Measurements from ENCODE around the gene TLE1.

TLE1 gene

GRCh38 chr9:81729135-81729534, 39.8 kb upstream of the TLE1 start:
- no peak overlapping the region for H3K9ac ChIP-seq (ENCODE audit: low read length)
- H3K4me3 ChIP-seq (ENCODE audit: low read depth, low read length, poor library complexity, severe bottlenecking), result no peak overlapping the region
- peaks cover 8% of the 10 kb centered on the region for H3K4me1 ChIP-seq (ENCODE audit: insufficient read depth, low read length, severe bottlenecking)
- H3K79me2 ChIP-seq (ENCODE audit: insufficient read depth, low read length), result no peaks in the 10 kb centered on the region
- no peak for TF ChIP-seq EZH2 (IDR thresholded peaks at IDR 0.05; ENCODE audit: borderline replicate concordance, low read length)
- TF ChIP-seq, protein P1, sequence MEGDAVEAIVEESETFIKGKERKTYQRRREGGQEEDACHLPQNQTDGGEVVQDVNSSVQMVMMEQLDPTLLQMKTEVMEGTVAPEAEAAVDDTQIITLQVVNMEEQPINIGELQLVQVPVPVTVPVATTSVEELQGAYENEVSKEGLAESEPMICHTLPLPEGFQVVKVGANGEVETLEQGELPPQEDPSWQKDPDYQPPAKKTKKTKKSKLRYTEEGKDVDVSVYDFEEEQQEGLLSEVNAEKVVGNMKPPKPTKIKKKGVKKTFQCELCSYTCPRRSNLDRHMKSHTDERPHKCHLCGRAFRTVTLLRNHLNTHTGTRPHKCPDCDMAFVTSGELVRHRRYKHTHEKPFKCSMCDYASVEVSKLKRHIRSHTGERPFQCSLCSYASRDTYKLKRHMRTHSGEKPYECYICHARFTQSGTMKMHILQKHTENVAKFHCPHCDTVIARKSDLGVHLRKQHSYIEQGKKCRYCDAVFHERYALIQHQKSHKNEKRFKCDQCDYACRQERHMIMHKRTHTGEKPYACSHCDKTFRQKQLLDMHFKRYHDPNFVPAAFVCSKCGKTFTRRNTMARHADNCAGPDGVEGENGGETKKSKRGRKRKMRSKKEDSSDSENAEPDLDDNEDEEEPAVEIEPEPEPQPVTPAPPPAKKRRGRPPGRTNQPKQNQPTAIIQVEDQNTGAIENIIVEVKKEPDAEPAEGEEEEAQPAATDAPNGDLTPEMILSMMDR (IDR thresholded peaks at IDR 0.05; ENCODE audit: low read length), result no peak
- H3F3A ChIP-seq (ENCODE audit: insufficient read depth, low read length), result no peaks in the 10 kb centered on the region
- no peaks in the 10 kb centered on the region for H4K20me1 ChIP-seq (ENCODE audit: insufficient read depth, low read length)
- no peak overlapping the region for H2AFZ ChIP-seq (ENCODE audit: low read length)
- H3K9me2 ChIP-seq (ENCODE audit: low read depth, low read length), result no peaks in the 10 kb centered on the region
- no peaks in the 10 kb centered on the region for H3K9me3 ChIP-seq (ENCODE audit: low read length)
- no peaks in the 10 kb centered on the region for H3K36me3 ChIP-seq (ENCODE audit: insufficient read depth, low read length)
- H3K27me3 ChIP-seq (ENCODE audit: insufficient read depth, low read length), result no peaks in the 10 kb centered on the region
- peak overlapping the region; percentile 27; the same call in 1 of the 2 replicates for H3K4me2 ChIP-seq (ENCODE audit: low read length)
- no peak overlapping the region for H3K27ac ChIP-seq (ENCODE audit: low read depth, low read length, poor library complexity, severe bottlenecking)

GRCh38 chr9:81724242-81724889, 35.0 kb upstream of the TLE1 start:
- Histone ChIP-seq H4K20me1 (ENCODE audit: insufficient read depth, low read length) (no peaks in the 10 kb centered on the region), H3K27ac (ENCODE audit: low read depth, low read length, poor library complexity, severe bottlenecking) (no peak overlapping the region), H3K9ac (ENCODE audit: low read length) (no peak overlapping the region), H3K4me2 (ENCODE audit: low read length) (no peak overlapping the region), H2AFZ (ENCODE audit: low read length) (no peak overlapping the region), H3K4me3 (ENCODE audit: low read depth, low read length, poor library complexity, severe bottlenecking) (no peak overlapping the region), H3K27me3 (ENCODE audit: insufficient read depth, low read length) (no peaks in the 10 kb centered on the region), H3K9me2 (ENCODE audit: low read depth, low read length) (no peaks in the 10 kb centered on the region), H3K79me2 (ENCODE audit: insufficient read depth, low read length) (no peaks in the 10 kb centered on the region), H3K36me3 (ENCODE audit: insufficient read depth, low read length) (no peaks in the 10 kb centered on the region), H3K9me3 (ENCODE audit: low read length) (no peaks in the 10 kb centered on the region), H3K4me1 (ENCODE audit: insufficient read depth, low read length, severe bottlenecking) (peaks cover 8% of the 10 kb centered on the region), H3F3A (ENCODE audit: insufficient read depth, low read length) (no peaks in the 10 kb centered on the region)
- TF ChIP-seq, protein P1 (IDR thresholded peaks at IDR 0.05; ENCODE audit: low read length), result no peak
- no peak for TF ChIP-seq EZH2 (IDR thresholded peaks at IDR 0.05; ENCODE audit: borderline replicate concordance, low read length)

DNA sequence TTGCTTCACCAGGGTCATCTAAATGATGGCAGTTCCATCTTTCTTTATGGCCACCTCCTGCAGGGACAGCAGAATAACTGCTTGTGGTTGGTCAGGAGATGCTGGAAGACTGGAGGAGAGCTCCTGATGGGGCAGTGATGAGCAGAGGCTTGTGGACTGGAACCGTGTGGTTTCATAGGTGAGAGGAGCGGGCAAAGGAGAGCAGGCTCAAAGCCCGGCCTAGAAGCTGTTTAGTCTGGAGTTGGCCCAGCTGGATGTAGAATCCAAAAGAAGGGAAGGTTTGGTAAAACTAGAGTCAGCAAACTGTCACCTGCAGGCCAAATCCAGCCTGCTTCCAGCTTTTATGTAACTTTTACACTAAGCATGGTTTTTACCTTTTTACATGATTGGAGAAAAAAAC, 32.9 kb upstream of the TLE1 start:
- Histone ChIP-seq H3K36me3 (ENCODE audit: insufficient read depth, low read length) (no peaks in the 10 kb centered on the region), H4K20me1 (ENCODE audit: insufficient read depth, low read length) (no peaks in the 10 kb centered on the region), H3K4me1 (ENCODE audit: insufficient read depth, low read length, severe bottlenecking) (no peaks in the 10 kb centered on the region), H3K9me3 (ENCODE audit: low read length) (no peaks in the 10 kb centered on the region), H3K27ac (ENCODE audit: low read depth, low read length, poor library complexity, severe bottlenecking) (no peak overlapping the region), H3K79me2 (ENCODE audit: insufficient read depth, low read length) (no peaks in the 10 kb centered on the region), H3K9ac (ENCODE audit: low read length) (no peak overlapping the region), H3K4me3 (ENCODE audit: low read depth, low read length, poor library complexity, severe bottlenecking) (no peak overlapping the region), H3K4me2 (ENCODE audit: low read length) (no peak overlapping the region), H3F3A (ENCODE audit: insufficient read depth, low read length) (no peaks in the 10 kb centered on the region), H3K9me2 (ENCODE audit: low read depth, low read length) (no peaks in the 10 kb centered on the region), H2AFZ (ENCODE audit: low read length) (no peak overlapping the region), H3K27me3 (ENCODE audit: insufficient read depth, low read length) (no peaks in the 10 kb centered on the region)
- no peak for TF ChIP-seq EZH2 (IDR thresholded peaks at IDR 0.05; ENCODE audit: borderline replicate concordance, low read length)
- TF ChIP-seq, protein P1 (IDR thresholded peaks at IDR 0.05; ENCODE audit: low read length), result no peak
